CD4-positive, alpha-beta T cell treated with Interleukin-4 for 4 hours (primary cell): Measurements from ENCODE around the gene STAT3.
"Not testable (repeated sequence)": the region's sequence is repeated elsewhere in the genome, so short reads cannot be mapped to it uniquely, and the experiment has no call there.

ENCODE experiments used
- DNase-seq: peaks from one replicate; pipeline ENCODE4 v3.0.0-alpha.2; 2020

STAT3 gene

GRCh38 chr17:42345396-42346073, 42.7 kb downstream of the STAT3 start:
- no peak for DNase-seq

GRCh38 chr17:42342242-42343008, 45.8 kb downstream of the STAT3 start:
- peak; percentile 72 for DNase-seq

GRCh38 chr17:42341568-42341967, 46.7 kb downstream of the STAT3 start:
- DNase-seq = no peak

- peak; percentile 43 for DNase-seq
Measured at GRCh38 chr17:42340691-42341127, 47.5 kb downstream of the STAT3 start.

- DNase-seq = no peak
Measured at GRCh38 chr17:42339221-42339620, 49.0 kb downstream of the STAT3 start.

- DNase-seq = peak; percentile 15
Measured at GRCh38 chr17:42338427-42338985, 49.7 kb downstream of the STAT3 start.

GRCh38 chr17:42337442-42337841, 50.8 kb downstream of the STAT3 start:
- peak; percentile 87 for DNase-seq

GRCh38 chr17:42334677-42335076, 53.6 kb downstream of the STAT3 start:
- no peak for DNase-seq

- no peak for DNase-seq
Measured at GRCh38 chr17:42333053-42333452, 55.2 kb downstream of the STAT3 start.

GRCh38 chr17:42329025-42329976, 58.9 kb downstream of the STAT3 start:
- DNase-seq = no peak

- no peak for DNase-seq
Measured at GRCh38 chr17:42325026-42325425, 63.2 kb downstream of the STAT3 start.

- DNase-seq = no peak
Measured at GRCh38 chr17:42323268-42323773, 64.9 kb downstream of the STAT3 start.

- DNase-seq = peak; percentile 91
Measured at GRCh38 chr17:42322382-42323267, 65.6 kb downstream of the STAT3 start.

- DNase-seq = no peak
Measured at GRCh38 chr17:42321555-42321954, 66.7 kb downstream of the STAT3 start.

- not testable (repeated sequence) for DNase-seq
Measured at GRCh38 chr17:42317967-42318366, 70.3 kb downstream of the STAT3 start.

- no peak for DNase-seq
Measured at GRCh38 chr17:42317266-42317845, 70.9 kb downstream of the STAT3 start.

GRCh38 chr17:42316755-42317154, 71.5 kb downstream of the STAT3 start:
- DNase-seq = no peak

- peak; percentile 24 for DNase-seq
Measured at GRCh38 chr17:42315402-42316156, 72.7 kb downstream of the STAT3 start.

- DNase-seq = peak; percentile 49
Measured at GRCh38 chr17:42313773-42314566, 74.3 kb downstream of the STAT3 start.

GRCh38 chr17:42313389-42313772, 74.9 kb downstream of the STAT3 start:
- DNase-seq = no peak
